ENCODE results near the gene GOLGA1. TPM values are rescaled to one million over a fixed set of nuclear protein-coding genes. Genes with fewer than 3 reads are reported as not detected.

Gene GOLGA1
- polyA plus RNA-seq, 1 of the 3 experiments (the other 2 are of a cell fraction) = 10.0 TPM

DNA sequence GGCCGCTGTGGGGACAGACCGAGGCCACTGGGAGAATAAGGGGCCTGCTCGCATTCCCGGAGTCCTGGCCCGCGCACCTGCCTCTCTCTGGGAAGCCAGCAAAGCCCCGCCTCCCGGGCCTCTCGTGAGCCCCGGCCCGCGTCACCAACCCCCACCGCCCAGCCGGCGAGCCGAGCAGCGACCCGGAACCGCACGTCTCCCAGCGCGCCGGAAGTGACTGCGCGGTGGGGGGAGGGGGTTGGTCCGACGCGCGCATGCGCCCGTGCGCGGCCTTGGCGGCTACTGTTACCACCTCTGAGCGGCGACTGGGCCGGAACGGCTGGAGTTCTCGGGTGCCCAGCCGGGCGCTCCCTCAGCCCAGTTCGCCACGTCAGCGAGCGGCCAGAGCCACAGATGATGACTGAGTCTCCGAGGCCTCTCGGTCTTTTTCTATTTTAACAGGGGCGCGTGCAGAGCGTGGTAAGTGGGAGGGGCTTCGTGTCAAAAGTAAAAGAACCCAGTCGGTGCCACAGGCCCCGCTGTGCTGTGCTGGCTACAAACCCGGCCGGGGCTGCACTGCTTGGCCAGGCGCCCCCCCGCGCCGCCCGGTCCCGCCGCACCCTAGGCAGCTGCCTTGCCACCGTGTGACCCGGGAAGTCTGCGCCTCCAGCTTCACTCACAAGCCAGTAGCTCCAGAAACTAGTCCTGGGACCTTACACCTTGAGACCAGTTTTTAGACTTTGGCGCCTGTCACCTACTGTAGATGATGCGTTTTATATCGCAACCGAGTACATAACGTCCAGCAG, at the start of gene GOLGA1 (continued):
- TF ChIP-seq TEAD4 (IDR thresholded peaks at IDR 0.05; ENCODE audit: borderline replicate concordance, insufficient read depth) (no peak), TCF12 (IDR thresholded peaks at IDR 0.05) (no peak)

GRCh38 chr9:124983698-124984097, 42.8 kb upstream of the GOLGA1 start:
- Histone ChIP-seq H3F3A (replicated peaks; ENCODE audit: insufficient read depth) (peaks cover 11% of the 10 kb centered on the region), H3K27me3 (ENCODE audit: insufficient read depth) (no peaks in the 10 kb centered on the region), H3K9me2 (no peaks in the 10 kb centered on the region), H4K20me1 (ENCODE audit: insufficient read depth) (no peaks in the 10 kb centered on the region), H3K4me3 (ENCODE audit: low read depth in 2 of 2, low read length in 1 of 2) (no peak overlapping the region), H2AFZ (ENCODE audit: low read depth) (no peak overlapping the region), H3K79me2 (ENCODE audit: insufficient read depth) (no peaks in the 10 kb centered on the region), H3K4me2 (no peak overlapping the region), H3K4me1 (ENCODE audit: control insufficient read depth in 1 of 2, insufficient read depth in 2 of 2, low read depth in 1 of 2, low read length in 1 of 2) (no peaks in the 10 kb centered on the region), H3K36me3 (replicated peaks in 1 of 2; ENCODE audit: control insufficient read depth in 1 of 2, insufficient read depth in 2 of 2, low read length in 1 of 2) (peaks cover 0 to 6% of the 10 kb centered on the region in 2 experiments), H3K27ac (ENCODE audit: low read depth in 2 of 2, low read length in 1 of 2) (no peak overlapping the region), H3K9ac (no peak overlapping the region), H3K9me3 (no peaks in the 10 kb centered on the region)
- 88% methylated on average over 1 of the region's 1 CpG for WGBS (ENCODE audit: low lambda C conversion rate)
- CTCF ChIA-PET = no interaction called here
- DNase-seq = no peak
- POLR2A ChIA-PET = no interaction called here
- TF ChIP-seq MXI1 (IDR thresholded peaks at IDR 0.05; ENCODE audit: low read depth, low read length) (no peak), MEF2A (IDR thresholded peaks at IDR 0.05; ENCODE audit: borderline replicate concordance, low read depth) (no peak), FOXM1 (IDR thresholded peaks at IDR 0.05; ENCODE audit: low read depth) (no peak), ZBTB33 (IDR thresholded peaks at IDR 0.05; ENCODE audit: borderline replicate concordance, low read depth) (no peak), REST (IDR thresholded peaks at IDR 0.05; ENCODE audit: low read depth, low read length) (no peak), RCOR1 (IDR thresholded peaks at IDR 0.05; ENCODE audit: low read length) (no peak), FOSL2 (IDR thresholded peaks at IDR 0.05; ENCODE audit: borderline replicate concordance, low read depth) (no peak), GATA2 (CRISPR knock-in tag; IDR thresholded peaks at IDR 0.05) (no peak), RAD21 (IDR thresholded peaks at IDR 0.05; ENCODE audit: low read length) (no peak), EP300 (IDR thresholded peaks at IDR 0.05; ENCODE audit: borderline replicate concordance in 1 of 2, low read depth in 1 of 2, low read length in 1 of 2) (no peak), TCF12 (IDR thresholded peaks at IDR 0.05) (no peak), SMC3 (IDR thresholded peaks at IDR 0.05; ENCODE audit: low read depth, low read length) (no peak), TAF1 (IDR thresholded peaks at IDR 0.05; ENCODE audit: borderline replicate concordance, low read depth, low read length) (no peak)
- TF ChIP-seq, protein P1, sequence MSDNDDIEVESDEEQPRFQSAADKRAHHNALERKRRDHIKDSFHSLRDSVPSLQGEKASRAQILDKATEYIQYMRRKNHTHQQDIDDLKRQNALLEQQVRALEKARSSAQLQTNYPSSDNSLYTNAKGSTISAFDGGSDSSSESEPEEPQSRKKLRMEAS (IDR thresholded peaks at IDR 0.05; ENCODE audit: low read depth) = no peak
- TF ChIP-seq, protein P2, sequence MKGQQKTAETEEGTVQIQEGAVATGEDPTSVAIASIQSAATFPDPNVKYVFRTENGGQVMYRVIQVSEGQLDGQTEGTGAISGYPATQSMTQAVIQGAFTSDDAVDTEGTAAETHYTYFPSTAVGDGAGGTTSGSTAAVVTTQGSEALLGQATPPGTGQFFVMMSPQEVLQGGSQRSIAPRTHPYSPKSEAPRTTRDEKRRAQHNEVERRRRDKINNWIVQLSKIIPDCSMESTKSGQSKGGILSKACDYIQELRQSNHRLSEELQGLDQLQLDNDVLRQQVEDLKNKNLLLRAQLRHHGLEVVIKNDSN (IDR thresholded peaks at IDR 0.05; ENCODE audit: borderline replicate concordance, low read depth) = no peak
